H1 (cell line): Measurements from ENCODE around the gene MEA1.

Source experiments
- ASH2L ChIP-seq: fragments of 200-600, 300-600 bp; sonication (generic); IDR thresholded peaks from one replicate; pipeline ENCODE4 v1.7.1; 2017; ENCODE audit warnings: low read length
- BACH1 ChIP-seq: IDR thresholded peaks from 2 replicates; pipeline ENCODE4 v1.6.1; 2012; ENCODE audit warnings: low read length, improper control_type of control experiment
- CBX8 ChIP-seq: fragments of 300-800, 300-1000 bp; sonication (generic); IDR thresholded peaks from 2 replicates; pipeline ENCODE4 v1.7.1; 2016; ENCODE audit warnings: low read depth, low read length, borderline replicate concordance
- CREB1 ChIP-seq: IDR thresholded peaks from 2 replicates; pipeline ENCODE4 v1.6.1; 2012; ENCODE audit warnings: inconsistent platforms
- EZH2 ChIP-seq: fragments of 200-600 bp; sonication (generic); IDR thresholded peaks from 2 replicates; pipeline ENCODE4 v1.7.1; 2012; ENCODE audit warnings: low read depth, mild to moderate bottlenecking, moderate library complexity, low read length, inconsistent platforms; ENCODE audit not compliant: severe bottlenecking
- FOSL1 ChIP-seq: IDR thresholded peaks from 2 replicates; pipeline ENCODE4 v1.6.1; 2011; ENCODE audit warnings: mild to moderate bottlenecking, low read depth, low read length, moderate library complexity; ENCODE audit not compliant: insufficient read depth
- GABPA ChIP-seq: IDR thresholded peaks from 2 replicates; pipeline ENCODE4 v1.6.1; 2011; ENCODE audit warnings: mild to moderate bottlenecking, low read length, moderate library complexity, borderline replicate concordance; ENCODE audit not compliant: insufficient read depth
- POLR2A ChIP-seq, 2 experiments: IDR thresholded peaks; 1 replicate in 1 of 2; 2 replicates in 1 of 2; pipeline ENCODE4 v1.6.1; 2011; ENCODE audit warnings: low read depth in 2 of 2, low read length in 2 of 2, mild to moderate bottlenecking in 2 of 2; ENCODE audit errors: control extremely low read depth in 1 of 2
- POLR2AphosphoS5 ChIP-seq: IDR thresholded peaks from 2 replicates; pipeline ENCODE4 v1.6.1; 2011; ENCODE audit warnings: low read depth, low read length
- RFX5 ChIP-seq: IDR thresholded peaks from 2 replicates; pipeline ENCODE4 v1.6.1; 2011; ENCODE audit warnings: low read depth, low read length, improper control_type of control experiment, borderline replicate concordance
- TEAD4 ChIP-seq: IDR thresholded peaks from 2 replicates; pipeline ENCODE4 v1.6.1; 2012; ENCODE audit warnings: low read depth, low read length, inconsistent platforms, mixed read lengths
- TF ChIP-seq, protein P1 (sequence below), 3 experiments: IDR thresholded peaks; 1 replicate in 2 of 3; 2 replicates in 1 of 3; pipeline versions ENCODE4 v1.5.1 to v1.6.1; 2011; ENCODE audit warnings: low read length in 3 of 3, mild to moderate bottlenecking in 3 of 3, inconsistent platforms in 2 of 3, low read depth in 1 of 3, moderate library complexity in 1 of 3; ENCODE audit not compliant: insufficient read depth in 1 of 3; ENCODE audit errors: control extremely low read depth in 1 of 3
- TF ChIP-seq, protein P2 (sequence below): IDR thresholded peaks from 2 replicates; pipeline ENCODE4 v1.6.1; 2011; ENCODE audit warnings: low read depth, mild to moderate bottlenecking, low read length; ENCODE audit not compliant: insufficient read depth
- TF ChIP-seq, protein P3 (sequence below): IDR thresholded peaks from 2 replicates; pipeline ENCODE4 v1.6.1; 2011; ENCODE audit warnings: low read length, improper control_type of control experiment

DNA sequence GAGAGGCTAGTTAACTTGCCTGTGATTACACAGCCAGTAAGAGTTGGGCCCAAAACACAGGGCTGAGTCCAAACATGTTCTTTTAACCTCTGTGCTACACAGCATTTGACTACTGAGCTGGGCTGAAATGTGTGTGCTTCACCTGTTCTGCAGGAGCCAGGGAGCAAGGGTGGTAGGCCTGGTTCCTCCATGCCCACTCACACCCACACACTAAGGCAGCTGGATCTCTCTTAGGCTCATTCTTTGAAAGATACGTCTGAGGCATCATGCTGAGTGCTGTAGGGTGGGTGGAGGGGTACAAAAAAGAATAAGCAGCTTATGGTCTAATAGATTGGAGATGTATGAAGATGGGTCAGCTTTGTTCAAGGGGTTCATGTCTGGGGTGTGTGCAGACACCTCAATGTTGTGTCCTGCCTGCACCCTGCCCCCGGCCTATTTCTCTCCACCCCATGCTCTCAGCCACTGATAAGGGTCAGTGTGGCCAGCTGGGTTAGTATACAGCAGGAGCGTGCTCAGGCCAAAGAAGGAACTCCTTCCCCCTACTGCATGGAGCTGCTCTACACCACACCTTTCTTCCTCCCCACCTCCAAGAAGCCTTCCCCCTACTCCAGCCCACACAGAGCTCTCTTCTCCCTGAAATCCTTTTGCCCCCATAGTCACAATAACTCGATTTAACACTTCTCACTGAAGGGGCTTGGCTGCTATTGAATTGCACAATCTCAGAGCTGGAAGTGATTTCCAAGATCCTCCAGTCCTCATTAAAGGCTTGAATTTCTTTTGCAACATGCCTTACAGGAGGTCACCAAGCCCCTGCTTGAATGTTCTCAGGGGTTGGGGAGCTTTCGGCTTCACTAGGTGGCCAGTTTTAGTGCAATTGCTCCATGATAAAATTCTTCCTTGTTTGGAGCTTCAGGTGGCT is 26.0 kb downstream of the MEA1 start:
- TF ChIP-seq TEAD4, result no peak
- no peak for TF ChIP-seq ASH2L
- TF ChIP-seq, protein P1, sequence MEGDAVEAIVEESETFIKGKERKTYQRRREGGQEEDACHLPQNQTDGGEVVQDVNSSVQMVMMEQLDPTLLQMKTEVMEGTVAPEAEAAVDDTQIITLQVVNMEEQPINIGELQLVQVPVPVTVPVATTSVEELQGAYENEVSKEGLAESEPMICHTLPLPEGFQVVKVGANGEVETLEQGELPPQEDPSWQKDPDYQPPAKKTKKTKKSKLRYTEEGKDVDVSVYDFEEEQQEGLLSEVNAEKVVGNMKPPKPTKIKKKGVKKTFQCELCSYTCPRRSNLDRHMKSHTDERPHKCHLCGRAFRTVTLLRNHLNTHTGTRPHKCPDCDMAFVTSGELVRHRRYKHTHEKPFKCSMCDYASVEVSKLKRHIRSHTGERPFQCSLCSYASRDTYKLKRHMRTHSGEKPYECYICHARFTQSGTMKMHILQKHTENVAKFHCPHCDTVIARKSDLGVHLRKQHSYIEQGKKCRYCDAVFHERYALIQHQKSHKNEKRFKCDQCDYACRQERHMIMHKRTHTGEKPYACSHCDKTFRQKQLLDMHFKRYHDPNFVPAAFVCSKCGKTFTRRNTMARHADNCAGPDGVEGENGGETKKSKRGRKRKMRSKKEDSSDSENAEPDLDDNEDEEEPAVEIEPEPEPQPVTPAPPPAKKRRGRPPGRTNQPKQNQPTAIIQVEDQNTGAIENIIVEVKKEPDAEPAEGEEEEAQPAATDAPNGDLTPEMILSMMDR (IDR thresholded peaks at IDR 0.05; ENCODE audit: control extremely low read depth in 1 of 3, insufficient read depth in 1 of 3, low read depth in 1 of 3, low read length in 3 of 3), result no peak
- TF ChIP-seq BACH1, result no peak
- TF ChIP-seq EZH2, result no peak
- no peak for TF ChIP-seq GABPA
- TF ChIP-seq, protein P2, sequence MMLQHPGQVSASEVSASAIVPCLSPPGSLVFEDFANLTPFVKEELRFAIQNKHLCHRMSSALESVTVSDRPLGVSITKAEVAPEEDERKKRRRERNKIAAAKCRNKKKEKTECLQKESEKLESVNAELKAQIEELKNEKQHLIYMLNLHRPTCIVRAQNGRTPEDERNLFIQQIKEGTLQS, result no peak
- TF ChIP-seq FOSL1, result no peak
- no peak for TF ChIP-seq POLR2A (IDR thresholded peaks at IDR 0.05; ENCODE audit: control extremely low read depth in 1 of 2, low read depth in 2 of 2, low read length in 2 of 2)
- TF ChIP-seq, protein P3, sequence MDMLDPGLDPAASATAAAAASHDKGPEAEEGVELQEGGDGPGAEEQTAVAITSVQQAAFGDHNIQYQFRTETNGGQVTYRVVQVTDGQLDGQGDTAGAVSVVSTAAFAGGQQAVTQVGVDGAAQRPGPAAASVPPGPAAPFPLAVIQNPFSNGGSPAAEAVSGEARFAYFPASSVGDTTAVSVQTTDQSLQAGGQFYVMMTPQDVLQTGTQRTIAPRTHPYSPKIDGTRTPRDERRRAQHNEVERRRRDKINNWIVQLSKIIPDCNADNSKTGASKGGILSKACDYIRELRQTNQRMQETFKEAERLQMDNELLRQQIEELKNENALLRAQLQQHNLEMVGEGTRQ, result no peak
- no peak for TF ChIP-seq RFX5
- TF ChIP-seq CREB1, result no peak
- no peak for TF ChIP-seq CBX8
- TF ChIP-seq POLR2AphosphoS5, result no peak
